GM18873 (cell line): ENCODE data around the gene OVAAL.
"Not testable (repeated sequence)": the region's sequence is repeated elsewhere in the genome, so short reads cannot be mapped to it uniquely, and the experiment has no call there.

ENCODE experiments used
- ATAC-seq: cut with Tn5 transposase; IDR thresholded peaks from one replicate; pipeline ENCODE4 v1.9.1; 2021; ENCODE audit warnings: mild to moderate bottlenecking, moderate library complexity, moderate number of reproducible peaks; ENCODE audit not compliant: unreplicated experiment, low FRiP score

Gene OVAAL

GRCh38 chr1:180539136-180539535, 19.6 kb upstream of the OVAAL start:
- no peak for ATAC-seq

GRCh38 chr1:180540697-180541594, 17.8 kb upstream of the OVAAL start:
- no peak for ATAC-seq

- no peak for ATAC-seq
Observed at GRCh38 chr1:180542113-180542837, 16.5 kb upstream of the OVAAL start.

- ATAC-seq = no peak
Observed at GRCh38 chr1:180542838-180543145, 16.0 kb upstream of the OVAAL start.

GRCh38 chr1:180544050-180544449, 14.7 kb upstream of the OVAAL start:
- ATAC-seq = no peak

- no peak for ATAC-seq
Observed at GRCh38 chr1:180545991-180546390, 12.8 kb upstream of the OVAAL start.

GRCh38 chr1:180548686-180549317, 10.0 kb upstream of the OVAAL start:
- no peak for ATAC-seq

- not testable (repeated sequence) for ATAC-seq
Observed at GRCh38 chr1:180549770-180550169, 9.0 kb upstream of the OVAAL start.

- ATAC-seq = no peak
Observed at GRCh38 chr1:180550241-180550640, 8.5 kb upstream of the OVAAL start.

GRCh38 chr1:180551997-180552396, 6.8 kb upstream of the OVAAL start:
- no peak for ATAC-seq

GRCh38 chr1:180553046-180553445, 5.7 kb upstream of the OVAAL start:
- ATAC-seq = not testable (repeated sequence)

GRCh38 chr1:180555411-180555810, 3.4 kb upstream of the OVAAL start:
- ATAC-seq = no peak

- ATAC-seq = no peak
Observed at GRCh38 chr1:180560200-180560867, 1.6 kb downstream of the OVAAL start.

GRCh38 chr1:180560868-180561600, 2.3 kb downstream of the OVAAL start:
- ATAC-seq = no peak

- no peak for ATAC-seq
Observed at GRCh38 chr1:180562640-180563025, 3.9 kb downstream of the OVAAL start.

- no peak for ATAC-seq
Observed at GRCh38 chr1:180563026-180563827, 4.5 kb downstream of the OVAAL start.

GRCh38 chr1:180565121-180565871, 6.5 kb downstream of the OVAAL start:
- ATAC-seq = no peak

- ATAC-seq = no peak
Observed at GRCh38 chr1:180566026-180566425, 7.3 kb downstream of the OVAAL start.

- no peak for ATAC-seq
Observed at GRCh38 chr1:180566495-180566894, 7.7 kb downstream of the OVAAL start.
